CD4-positive, alpha-beta T cell treated with Interleukin-17A for 4 hours (primary cell): ENCODE measurements around the gene STAMBP.
"Not testable (repeated sequence)": the region's sequence is repeated elsewhere in the genome, so short reads cannot be mapped to it uniquely, and the experiment has no call there.

ENCODE experiments used
- DNase-seq: peaks from one replicate; pipeline ENCODE4 v3.0.0-alpha.2; 2020; ENCODE audit warnings: mixed read lengths

Gene STAMBP

GRCh38 chr2:73828818-73829570 is at the start of gene STAMBP:
TSS of gene STAMBP (plus strand) at chr2:73828961. CDS start at chr2:73830857, 1,896 bp downstream.
- DNase-seq, result peak; percentile 95

- peak; percentile 97 for DNase-seq
These were observed 49.1 kb upstream of the STAMBP start, which contains the start of gene DUSP11 for GRCh38 chr2:73779467-73780236. TSS of gene DUSP11 (minus strand) at chr2:73780103. CDS start at chr2:73779974, 129 bp downstream.

GRCh38 chr2:73780237-73780582 is 48.6 kb upstream of the STAMBP start:
- DNase-seq, result no peak

- not testable (repeated sequence) for DNase-seq
These were observed 45.4 kb upstream of the STAMBP start for GRCh38 chr2:73783402-73783801.

- not testable (repeated sequence) for DNase-seq
These were observed 44.9 kb upstream of the STAMBP start, which contains the start of gene C2orf78 for GRCh38 chr2:73783883-73784282. TSS of gene C2orf78 (plus strand) at chr2:73784183. CDS start at chr2:73784310, 127 bp downstream.

- no peak for DNase-seq
These were observed 16.9 kb upstream of the STAMBP start for GRCh38 chr2:73811878-73812277.

GRCh38 chr2:73812635-73813034 is 16.1 kb upstream of the STAMBP start:
- DNase-seq, result no peak

- no peak for DNase-seq
These were observed 10.5 kb upstream of the STAMBP start for GRCh38 chr2:73818296-73818695.

- DNase-seq, result no peak
These were observed 7.5 kb upstream of the STAMBP start for GRCh38 chr2:73821227-73821626.

- no peak for DNase-seq
These were observed 7.1 kb upstream of the STAMBP start for GRCh38 chr2:73821669-73822068.

- no peak for DNase-seq
These were observed 6.5 kb upstream of the STAMBP start for GRCh38 chr2:73822276-73822675.

GRCh38 chr2:73822991-73823390 is 5.8 kb upstream of the STAMBP start:
- DNase-seq, result no peak

- DNase-seq, result no peak
These were observed 5.3 kb upstream of the STAMBP start for GRCh38 chr2:73823416-73823815.

- DNase-seq, result peak; percentile 53
These were observed 4.7 kb upstream of the STAMBP start for GRCh38 chr2:73823916-73824523.

GRCh38 chr2:73825408-73825807 is 3.4 kb upstream of the STAMBP start:
- no peak for DNase-seq

- no peak for DNase-seq
These were observed 1.7 kb upstream of the STAMBP start for GRCh38 chr2:73827018-73827417.

GRCh38 chr2:73827660-73828388 is 937 bp upstream of the STAMBP start:
- DNase-seq, result no peak

- no peak for DNase-seq
These were observed 358 bp upstream of the STAMBP start for GRCh38 chr2:73828389-73828817.

GRCh38 chr2:73830871-73831401 is 2.2 kb downstream of the STAMBP start:
- DNase-seq, result peak; percentile 22

- DNase-seq, result no peak
These were observed 4.2 kb downstream of the STAMBP start for GRCh38 chr2:73832930-73833329.

- no peak for DNase-seq
These were observed 7.6 kb downstream of the STAMBP start for GRCh38 chr2:73836141-73836943.
